NCI-H2196 (cell line): ENCODE data around the gene CX3CR1.
"Not testable (repeated sequence)": the region's sequence is repeated elsewhere in the genome, so short reads cannot be mapped to it uniquely, and the experiment has no call there.

Source experiments
- DNase-seq: peaks from one replicate; lab custom pipeline; 2025; ENCODE audit not compliant: unreplicated experiment; lab: John Stamatoyannopoulos, UW

The CX3CR1 gene

GRCh38 chr3:39279745-39280517, at the start of gene CX3CR1:
Gene CX3CR1, minus strand, starts transcription at chr3:39280036. Its CDS starts 13,527 bp downstream, at chr3:39266509.
- peak; percentile 5 for DNase-seq

GRCh38 chr3:39329493-39329892, 49.7 kb upstream of the CX3CR1 start, which contains the start of gene CCR8:
Gene CCR8, plus strand, starts transcription at chr3:39329709. Its CDS starts 2,623 bp downstream, at chr3:39332332.
- DNase-seq = peak; percentile 21

GRCh38 chr3:39327746-39328349, 48.0 kb upstream of the CX3CR1 start:
- no peak for DNase-seq

- no peak for DNase-seq
Measured at GRCh38 chr3:39327053-39327745, 47.4 kb upstream of the CX3CR1 start.

GRCh38 chr3:39325236-39325635, 45.4 kb upstream of the CX3CR1 start:
- DNase-seq = no peak

GRCh38 chr3:39323494-39323893, 43.7 kb upstream of the CX3CR1 start:
- no peak for DNase-seq

- no peak for DNase-seq
Measured at GRCh38 chr3:39322936-39323335, 43.1 kb upstream of the CX3CR1 start.

- DNase-seq = not testable (repeated sequence)
Measured at GRCh38 chr3:39322209-39322715, 42.4 kb upstream of the CX3CR1 start.

- not testable (repeated sequence) for DNase-seq
Measured at GRCh38 chr3:39321574-39321983, 41.7 kb upstream of the CX3CR1 start.

GRCh38 chr3:39319249-39319648, 39.4 kb upstream of the CX3CR1 start:
- DNase-seq = no peak

GRCh38 chr3:39318301-39318700, 38.5 kb upstream of the CX3CR1 start:
- DNase-seq = no peak

GRCh38 chr3:39317571-39318169, 37.8 kb upstream of the CX3CR1 start:
- no peak for DNase-seq

GRCh38 chr3:39315420-39315819, 35.6 kb upstream of the CX3CR1 start:
- no peak for DNase-seq

GRCh38 chr3:39313289-39313688, 33.5 kb upstream of the CX3CR1 start:
- no peak for DNase-seq

GRCh38 chr3:39302178-39302577, 22.3 kb upstream of the CX3CR1 start:
- DNase-seq = no peak

GRCh38 chr3:39299279-39299678, 19.4 kb upstream of the CX3CR1 start:
- DNase-seq = no peak

- no peak for DNase-seq
Measured at GRCh38 chr3:39296197-39297077, 16.6 kb upstream of the CX3CR1 start.

GRCh38 chr3:39295184-39295775, 15.4 kb upstream of the CX3CR1 start:
- no peak for DNase-seq

- DNase-seq = no peak
Measured at GRCh38 chr3:39294446-39295183, 14.8 kb upstream of the CX3CR1 start.
